ENCODE results near the gene ATP8B4. TPM values are rescaled to one million over a fixed set of nuclear protein-coding genes. Genes with fewer than 3 reads are reported as not detected.

The ATP8B4 gene
- total and polyA plus RNA-seq, 2 donors (not counting 3 experiments of a cell fraction or from before 2014, with no cell fraction given), result not detected

DNA sequence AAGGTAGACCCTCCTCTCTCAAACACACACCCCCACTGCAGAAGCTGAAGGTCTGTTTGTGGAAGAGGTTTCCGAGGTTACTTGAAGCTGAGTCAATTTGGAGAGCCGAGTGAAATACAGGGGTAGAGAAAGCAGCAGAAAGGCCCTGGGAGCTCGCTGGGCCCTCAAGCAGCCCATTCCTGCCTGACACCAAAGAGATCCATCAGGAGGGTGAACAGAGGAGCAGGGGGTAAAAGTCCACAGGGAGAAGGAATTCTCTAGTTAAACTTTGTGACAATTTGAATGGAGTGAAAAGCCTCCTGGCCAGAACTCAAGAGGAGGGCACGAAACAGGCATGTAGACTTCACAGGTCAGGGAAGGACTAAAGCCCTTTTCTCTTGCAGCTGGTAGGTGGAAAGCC is 49.3 kb upstream of the ATP8B4 start:
- CTCF ChIA-PET, result no interaction called here
- Histone ChIP-seq H4K20me1 (replicated peaks; ENCODE audit: control insufficient read depth, extremely low read depth, insufficient read depth, low read length) (no peaks in the 10 kb centered on the region), H3K4me3 (replicated peaks in 1 of 3; ENCODE audit: insufficient read depth in 1 of 3, low read depth in 1 of 3, low read length in 3 of 3) (no peak overlapping the region), H3K4me1 (ENCODE audit: control insufficient read depth, extremely low read depth, insufficient read depth, low read length) (peaks cover 10% of the 10 kb centered on the region), H3K9ac (replicated peaks; ENCODE audit: extremely low read depth, insufficient read depth, low read length) (no peak overlapping the region), H3K27ac (ENCODE audit: insufficient read depth, low read depth, low read length) (no peak overlapping the region), H3K79me2 (ENCODE audit: control insufficient read depth, insufficient read depth, low read length) (no peaks in the 10 kb centered on the region), H2AFZ (ENCODE audit: low read depth, low read length) (no peak overlapping the region), H3K36me3 (ENCODE audit: control insufficient read depth in 2 of 2, extremely low read depth in 1 of 2, insufficient read depth in 2 of 2, low read length in 2 of 2) (no peaks in the 10 kb centered on the region), H3K4me2 (ENCODE audit: insufficient read depth, low read length) (no peak overlapping the region), H3K27me3 (ENCODE audit: control insufficient read depth in 2 of 2, insufficient read depth in 2 of 2, low read length in 2 of 2) (no peaks in the 10 kb centered on the region), H3K9me3 (replicated peaks; ENCODE audit: control insufficient read depth, insufficient read depth, low read length) (no peaks in the 10 kb centered on the region), H3K9me1 (replicated peaks; ENCODE audit: control insufficient read depth, extremely low read depth, insufficient read depth, low read length) (no peaks in the 10 kb centered on the region)
- POLR2A ChIA-PET, result no interaction called here
- BruUV-seq (replicated peaks), result no TSS peak
- DNase-seq (ENCODE audit: low read depth, low spot score) (no peak), FAIRE-seq (no peak)
- TF ChIP-seq POLR2AphosphoS5 (IDR thresholded peaks at IDR 0.05; ENCODE audit: insufficient read depth, low read depth, low read length), result no peak
- no peak for TF ChIP-seq EZH2 (IDR thresholded peaks at IDR 0.05; ENCODE audit: borderline replicate concordance, low read depth, low read length, severe bottlenecking)
- no peak for TF ChIP-seq POLR2A (IDR thresholded peaks at IDR 0.05; ENCODE audit: low read depth, low read length)
- TF ChIP-seq, protein P1, sequence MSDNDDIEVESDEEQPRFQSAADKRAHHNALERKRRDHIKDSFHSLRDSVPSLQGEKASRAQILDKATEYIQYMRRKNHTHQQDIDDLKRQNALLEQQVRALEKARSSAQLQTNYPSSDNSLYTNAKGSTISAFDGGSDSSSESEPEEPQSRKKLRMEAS (IDR thresholded peaks at IDR 0.05; ENCODE audit: insufficient read depth, insufficient read length), result no peak
- TF ChIP-seq MYC (IDR thresholded peaks at IDR 0.05; ENCODE audit: low read depth, low read length), result no peak
- intact Hi-C loops (cut with micrococcal nuclease), result no loop called here
- dilution Hi-C loops (cut with MboI; ENCODE audit: extremely low pct_ligation_motif_present, low sequenced_read_pairs), result no loop called here

DNA sequence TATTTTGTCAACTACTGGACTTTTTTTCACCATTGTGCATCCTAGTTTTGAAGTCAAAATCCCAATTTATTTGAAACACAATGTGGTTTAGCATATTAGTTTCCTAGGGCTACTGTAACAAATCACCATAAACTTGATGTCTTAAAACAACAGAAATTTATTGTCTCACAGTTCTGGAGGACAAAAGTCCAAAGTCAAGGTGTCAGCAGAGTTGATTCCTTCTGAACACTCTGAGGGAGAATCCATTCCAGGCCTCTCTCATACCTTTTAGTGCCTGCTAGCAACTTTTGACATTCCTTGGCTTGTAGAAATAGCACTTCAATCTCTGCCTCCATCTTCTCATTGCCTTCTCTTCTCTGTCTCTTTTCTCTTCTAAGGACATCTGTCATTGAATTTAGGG is 48.1 kb upstream of the ATP8B4 start:
- no peaks in the 10 kb centered on the region for H4K20me1 ChIP-seq (replicated peaks; ENCODE audit: control insufficient read depth, extremely low read depth, insufficient read depth, low read length)
- intact Hi-C loops (cut with micrococcal nuclease), result no loop called here
- H3K4me3 ChIP-seq (replicated peaks in 1 of 3; ENCODE audit: insufficient read depth in 1 of 3, low read depth in 1 of 3, low read length in 3 of 3), result no peak overlapping the region
- peaks cover 10% of the 10 kb centered on the region for H3K4me1 ChIP-seq (ENCODE audit: control insufficient read depth, extremely low read depth, insufficient read depth, low read length)
- no peak overlapping the region for H3K9ac ChIP-seq (replicated peaks; ENCODE audit: extremely low read depth, insufficient read depth, low read length)
- no peaks in the 10 kb centered on the region for H3K9me3 ChIP-seq (replicated peaks; ENCODE audit: control insufficient read depth, insufficient read depth, low read length)
- no peaks in the 10 kb centered on the region for H3K9me1 ChIP-seq (replicated peaks; ENCODE audit: control insufficient read depth, extremely low read depth, insufficient read depth, low read length)
- POLR2A ChIA-PET, result no interaction called here
- CTCF ChIA-PET, result interaction anchor here (1.8 to 2.0 kb wide), 2 partner anchors 18 to 22 kb away, joined by 6 to 9 read pairs; no protein-coding TSS in a partner anchor
- BruUV-seq (replicated peaks), result no TSS peak
- no peak overlapping the region for H2AFZ ChIP-seq (ENCODE audit: low read depth, low read length)
- H3K4me2 ChIP-seq (ENCODE audit: insufficient read depth, low read length), result no peak overlapping the region
- dilution Hi-C loops (cut with MboI; ENCODE audit: extremely low pct_ligation_motif_present, low sequenced_read_pairs), result no loop called here
- H3K79me2 ChIP-seq (ENCODE audit: control insufficient read depth, insufficient read depth, low read length), result no peaks in the 10 kb centered on the region
- TF ChIP-seq, protein P1 (IDR thresholded peaks at IDR 0.05; ENCODE audit: insufficient read depth, insufficient read length), result no peak
- TF ChIP-seq EZH2 (IDR thresholded peaks at IDR 0.05; ENCODE audit: borderline replicate concordance, low read depth, low read length, severe bottlenecking), result no peak
- TF ChIP-seq POLR2A (IDR thresholded peaks at IDR 0.05; ENCODE audit: low read depth, low read length), result no peak
- TF ChIP-seq MYC (IDR thresholded peaks at IDR 0.05; ENCODE audit: low read depth, low read length), result no peak
- TF ChIP-seq JUN (IDR thresholded peaks at IDR 0.05; ENCODE audit: borderline replicate concordance, insufficient read depth, insufficient read length, low read depth), result no peak
- TF ChIP-seq, protein P2, sequence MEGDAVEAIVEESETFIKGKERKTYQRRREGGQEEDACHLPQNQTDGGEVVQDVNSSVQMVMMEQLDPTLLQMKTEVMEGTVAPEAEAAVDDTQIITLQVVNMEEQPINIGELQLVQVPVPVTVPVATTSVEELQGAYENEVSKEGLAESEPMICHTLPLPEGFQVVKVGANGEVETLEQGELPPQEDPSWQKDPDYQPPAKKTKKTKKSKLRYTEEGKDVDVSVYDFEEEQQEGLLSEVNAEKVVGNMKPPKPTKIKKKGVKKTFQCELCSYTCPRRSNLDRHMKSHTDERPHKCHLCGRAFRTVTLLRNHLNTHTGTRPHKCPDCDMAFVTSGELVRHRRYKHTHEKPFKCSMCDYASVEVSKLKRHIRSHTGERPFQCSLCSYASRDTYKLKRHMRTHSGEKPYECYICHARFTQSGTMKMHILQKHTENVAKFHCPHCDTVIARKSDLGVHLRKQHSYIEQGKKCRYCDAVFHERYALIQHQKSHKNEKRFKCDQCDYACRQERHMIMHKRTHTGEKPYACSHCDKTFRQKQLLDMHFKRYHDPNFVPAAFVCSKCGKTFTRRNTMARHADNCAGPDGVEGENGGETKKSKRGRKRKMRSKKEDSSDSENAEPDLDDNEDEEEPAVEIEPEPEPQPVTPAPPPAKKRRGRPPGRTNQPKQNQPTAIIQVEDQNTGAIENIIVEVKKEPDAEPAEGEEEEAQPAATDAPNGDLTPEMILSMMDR (IDR thresholded peaks at IDR 0.05; ENCODE audit: extremely low read depth in 1 of 2, insufficient read depth in 1 of 2, low read depth in 1 of 2, low read length in 2 of 2), result no peak
- no peak for TF ChIP-seq GATA2 (IDR thresholded peaks at IDR 0.05; ENCODE audit: insufficient read depth, insufficient read length, low read depth, low read length)
- no peak for TF ChIP-seq POLR2AphosphoS5 (IDR thresholded peaks at IDR 0.05; ENCODE audit: insufficient read depth, low read depth, low read length)
- no peak for TF ChIP-seq FOS (IDR thresholded peaks at IDR 0.05; ENCODE audit: borderline replicate concordance, insufficient read depth, low read length)
- H3K27me3 ChIP-seq (ENCODE audit: control insufficient read depth in 2 of 2, insufficient read depth in 2 of 2, low read length in 2 of 2), result no peaks in the 10 kb centered on the region
- no peaks in the 10 kb centered on the region for H3K36me3 ChIP-seq (ENCODE audit: control insufficient read depth in 2 of 2, extremely low read depth in 1 of 2, insufficient read depth in 2 of 2, low read length in 2 of 2)
- no peak overlapping the region for H3K27ac ChIP-seq (ENCODE audit: insufficient read depth, low read depth, low read length)
- no peak for FAIRE-seq
- no peak for DNase-seq (ENCODE audit: low read depth, low spot score)

All from endothelial cell of umbilical vein (primary cell).